Measurements from ENCODE around the gene FILIP1L.

FILIP1L gene

GRCh38 chr3:100006570-100007271 lies 107.6 kb downstream of the FILIP1L start:
- no peak overlapping the region for H3K27ac ChIP-seq (ENCODE audit: low read length)
- H3K9me3 ChIP-seq (ENCODE audit: insufficient read depth, low read length, severe bottlenecking): no peaks in the 10 kb centered on the region
- H3K4me2 ChIP-seq (ENCODE audit: insufficient read depth, low read length): no peak overlapping the region
- no peak for TF ChIP-seq CTCF (IDR thresholded peaks at IDR 0.05; ENCODE audit: borderline replicate concordance, extremely low read depth, low read length, poor library complexity, severe bottlenecking)
- no peak for TF ChIP-seq EZH2 (IDR thresholded peaks at IDR 0.05; ENCODE audit: borderline replicate concordance, low read depth, low read length, severe bottlenecking)
- H4K20me1 ChIP-seq (ENCODE audit: insufficient read depth, low read length): no peaks in the 10 kb centered on the region
- H3K27me3 ChIP-seq (ENCODE audit: insufficient read depth, low read length, poor library complexity): no peaks in the 10 kb centered on the region
- no peak for DNase-seq
- H3K9ac ChIP-seq (ENCODE audit: low read depth, low read length): no peak overlapping the region
- no peak overlapping the region for H3K4me3 ChIP-seq (ENCODE audit: low read depth in 1 of 2, low read length in 2 of 2)
- ATAC-seq (ENCODE audit: insufficient read depth, low read depth): no peak
- H3K4me1 ChIP-seq (ENCODE audit: insufficient read depth, low read length): no peaks in the 10 kb centered on the region
- H3K79me2 ChIP-seq (ENCODE audit: insufficient read depth, low read length): no peaks in the 10 kb centered on the region
- no peak overlapping the region for H2AFZ ChIP-seq (ENCODE audit: low read depth, low read length)
- no peaks in the 10 kb centered on the region for H3K36me3 ChIP-seq (ENCODE audit: insufficient read depth, low read length)

GRCh38 chr3:100005665-100006393 lies 108.5 kb downstream of the FILIP1L start:
- H3K79me2 ChIP-seq (ENCODE audit: insufficient read depth, low read length): no peaks in the 10 kb centered on the region
- no peak for TF ChIP-seq CTCF (IDR thresholded peaks at IDR 0.05; ENCODE audit: borderline replicate concordance, extremely low read depth, low read length, poor library complexity, severe bottlenecking)
- TF ChIP-seq EZH2 (IDR thresholded peaks at IDR 0.05; ENCODE audit: borderline replicate concordance, low read depth, low read length, severe bottlenecking): no peak
- no peaks in the 10 kb centered on the region for H3K9me3 ChIP-seq (ENCODE audit: insufficient read depth, low read length, severe bottlenecking)
- no peaks in the 10 kb centered on the region for H3K27me3 ChIP-seq (ENCODE audit: insufficient read depth, low read length, poor library complexity)
- no peaks in the 10 kb centered on the region for H3K4me1 ChIP-seq (ENCODE audit: insufficient read depth, low read length)
- H3K4me2 ChIP-seq (ENCODE audit: insufficient read depth, low read length): no peak overlapping the region
- H3K4me3 ChIP-seq (ENCODE audit: low read depth in 1 of 2, low read length in 2 of 2): no peak overlapping the region
- no peaks in the 10 kb centered on the region for H4K20me1 ChIP-seq (ENCODE audit: insufficient read depth, low read length)
- DNase-seq (no peak), ATAC-seq (ENCODE audit: insufficient read depth, low read depth) (no peak)
- H2AFZ ChIP-seq (ENCODE audit: low read depth, low read length): no peak overlapping the region
- no peak overlapping the region for H3K27ac ChIP-seq (ENCODE audit: low read length)
- no peak overlapping the region for H3K9ac ChIP-seq (ENCODE audit: low read depth, low read length)
- H3K36me3 ChIP-seq (ENCODE audit: insufficient read depth, low read length): no peaks in the 10 kb centered on the region

DNA sequence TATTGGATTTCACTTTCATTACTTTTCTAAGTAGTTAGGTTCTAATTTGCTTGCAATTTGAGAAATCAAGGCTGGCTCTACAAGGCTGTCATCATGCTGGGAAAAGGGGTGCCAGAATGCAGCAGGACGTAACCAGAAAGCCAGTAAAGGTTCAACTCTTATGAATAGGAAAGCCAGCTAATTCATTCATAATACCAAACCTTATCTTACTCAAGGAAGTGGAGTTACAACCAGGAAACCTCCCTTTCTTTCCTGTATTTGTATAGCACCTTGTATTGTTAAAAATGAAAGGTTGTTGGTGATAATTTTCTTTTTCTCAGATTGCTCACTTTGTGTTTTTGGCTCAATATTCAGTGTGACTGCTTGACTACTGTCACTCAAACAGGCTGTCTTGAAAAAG lies 109.4 kb downstream of the FILIP1L start:
- Histone ChIP-seq H3K9ac (ENCODE audit: low read depth, low read length) (no peak overlapping the region), H3K36me3 (ENCODE audit: insufficient read depth, low read length) (no peaks in the 10 kb centered on the region), H4K20me1 (ENCODE audit: insufficient read depth, low read length) (no peaks in the 10 kb centered on the region), H2AFZ (ENCODE audit: low read depth, low read length) (no peak overlapping the region), H3K79me2 (ENCODE audit: insufficient read depth, low read length) (no peaks in the 10 kb centered on the region), H3K27ac (ENCODE audit: low read length) (no peak overlapping the region), H3K9me3 (ENCODE audit: insufficient read depth, low read length, severe bottlenecking) (no peaks in the 10 kb centered on the region), H3K4me3 (ENCODE audit: low read depth in 1 of 2, low read length in 2 of 2) (no peak overlapping the region), H3K4me1 (ENCODE audit: insufficient read depth, low read length) (no peaks in the 10 kb centered on the region), H3K4me2 (ENCODE audit: insufficient read depth, low read length) (no peak overlapping the region), H3K27me3 (ENCODE audit: insufficient read depth, low read length, poor library complexity) (no peaks in the 10 kb centered on the region)
- DNase-seq (no peak), ATAC-seq (ENCODE audit: insufficient read depth, low read depth) (no peak)
- TF ChIP-seq CTCF (IDR thresholded peaks at IDR 0.05; ENCODE audit: borderline replicate concordance, extremely low read depth, low read length, poor library complexity, severe bottlenecking) (no peak), EZH2 (IDR thresholded peaks at IDR 0.05; ENCODE audit: borderline replicate concordance, low read depth, low read length, severe bottlenecking) (no peak)
